GM12872 (cell line): ENCODE results near the gene SLC25A26.

Experiments used
- CTCF ChIP-seq: IDR thresholded peaks from 3 replicates; pipeline ENCODE4 v1.5.1; 2011; ENCODE audit warnings: low read depth, mild to moderate bottlenecking, low read length, moderate library complexity; ENCODE audit not compliant: insufficient read depth

The SLC25A26 gene

GRCh38 chr3:66403323-66403990, 182.7 kb downstream of the SLC25A26 start:
- no peak for TF ChIP-seq CTCF

- no peak for TF ChIP-seq CTCF
Observed at GRCh38 chr3:66404197-66404596, 183.4 kb downstream of the SLC25A26 start.

GRCh38 chr3:66404903-66405700, 184.3 kb downstream of the SLC25A26 start:
- no peak for TF ChIP-seq CTCF

GRCh38 chr3:66405701-66406091, 184.9 kb downstream of the SLC25A26 start:
- TF ChIP-seq CTCF = no peak

- no peak for TF ChIP-seq CTCF
Observed at GRCh38 chr3:66406163-66406562, 185.4 kb downstream of the SLC25A26 start.

GRCh38 chr3:66406831-66407610, 186.2 kb downstream of the SLC25A26 start:
- TF ChIP-seq CTCF = no peak

- TF ChIP-seq CTCF = peak; percentile 97
Observed at GRCh38 chr3:66407611-66408218, 186.9 kb downstream of the SLC25A26 start.
